ENCODE measurements around the gene FLT3. TPM values are rescaled to one million over a fixed set of nuclear protein-coding genes. Genes with fewer than 3 reads are reported as not detected.

Gene FLT3
- polyA plus RNA-seq, 1 of the 3 experiments (the other 2 are of a cell fraction): not detected

- no peak overlapping the region for H3K27ac ChIP-seq (ENCODE audit: low read depth in 2 of 2, low read length in 1 of 2)
- H3K79me2 ChIP-seq (ENCODE audit: insufficient read depth): no peaks in the 10 kb centered on the region
- H3K27me3 ChIP-seq (ENCODE audit: insufficient read depth): peaks cover 33% of the 10 kb centered on the region
- no peak overlapping the region for H3K4me2 ChIP-seq
- H3K36me3 ChIP-seq (replicated peaks in 1 of 2; ENCODE audit: control insufficient read depth in 1 of 2, insufficient read depth in 2 of 2, low read length in 1 of 2): no peaks in the 10 kb centered on the region
- ChIA-PET CTCF (interaction anchor here (1.4 kb wide), 1 partner anchor 16 kb away, joined by 5 read pairs; no protein-coding TSS in a partner anchor), POLR2A (no interaction called here)
- H3K9me2 ChIP-seq: no peaks in the 10 kb centered on the region
- H3K9me3 ChIP-seq: no peaks in the 10 kb centered on the region
- no peaks in the 10 kb centered on the region for H4K20me1 ChIP-seq (ENCODE audit: insufficient read depth)
- TF ChIP-seq POLR2AphosphoS5 (IDR thresholded peaks at IDR 0.05; ENCODE audit: low read depth, low read length): no peak
- TF ChIP-seq GABPA (IDR thresholded peaks at IDR 0.05; ENCODE audit: low read depth): no peak
- no peak for TF ChIP-seq IRF3 (IDR thresholded peaks at IDR 0.05; ENCODE audit: low read depth, low read length)
- no peak for TF ChIP-seq MXI1 (IDR thresholded peaks at IDR 0.05; ENCODE audit: low read depth, low read length)
- no peak for TF ChIP-seq GATA2 (CRISPR knock-in tag; IDR thresholded peaks at IDR 0.05)
- no peak overlapping the region for H2AFZ ChIP-seq (ENCODE audit: low read depth)
- peaks cover 5% of the 10 kb centered on the region for H3F3A ChIP-seq (replicated peaks; ENCODE audit: insufficient read depth)
- H3K4me3 ChIP-seq (ENCODE audit: low read depth in 2 of 2, low read length in 1 of 2): no peak overlapping the region
- WGBS (ENCODE audit: low lambda C conversion rate): 11% methylated on average over 5 of the region's 5 CpGs
- H3K4me1 ChIP-seq (ENCODE audit: control insufficient read depth in 1 of 2, insufficient read depth in 2 of 2, low read depth in 1 of 2, low read length in 1 of 2): no peaks in the 10 kb centered on the region
- H3K9ac ChIP-seq: no peak overlapping the region
- DNase-seq: no peak
Observed at GRCh38 chr13:28000567-28000966, 99.8 kb downstream of the FLT3 start.

GRCh38 chr13:27997904-27998522, 102.4 kb downstream of the FLT3 start:
- 53% methylated on average over 7 of the region's 7 CpGs for WGBS (ENCODE audit: low lambda C conversion rate)
- CTCF ChIA-PET: interaction anchor here (0.7 to 2.9 kb wide), 7 partner anchors 13 to 637 kb away, joined by 3 to 16 read pairs (median 5); no protein-coding TSS in a partner anchor
- TF ChIP-seq CTCF (IDR thresholded peaks at IDR 0.05): peak; percentile 54
- TF ChIP-seq RFX5 (IDR thresholded peaks at IDR 0.05; ENCODE audit: low read length): no peak
- TF ChIP-seq RAD21 (IDR thresholded peaks at IDR 0.05; ENCODE audit: low read length): peak; percentile 44

More at GRCh38 chr13:27997904-27998522, 102.4 kb downstream of the FLT3 start:
- Histone ChIP-seq H2AFZ (ENCODE audit: low read depth) (no peak overlapping the region), H3K27me3 (ENCODE audit: insufficient read depth) (peaks cover 33% of the 10 kb centered on the region), H4K20me1 (ENCODE audit: insufficient read depth) (no peaks in the 10 kb centered on the region), H3K9me3 (no peaks in the 10 kb centered on the region), H3K36me3 (replicated peaks in 1 of 2; ENCODE audit: control insufficient read depth in 1 of 2, insufficient read depth in 2 of 2, low read length in 1 of 2) (no peaks in the 10 kb centered on the region), H3K79me2 (ENCODE audit: insufficient read depth) (no peaks in the 10 kb centered on the region), H3K9ac (no peak overlapping the region), H3K9me2 (no peaks in the 10 kb centered on the region), H3K4me3 (ENCODE audit: low read depth in 2 of 2, low read length in 1 of 2) (no peak overlapping the region), H3F3A (replicated peaks; ENCODE audit: insufficient read depth) (peaks cover 5% of the 10 kb centered on the region), H3K4me2 (no peak overlapping the region), H3K4me1 (ENCODE audit: control insufficient read depth in 1 of 2, insufficient read depth in 2 of 2, low read depth in 1 of 2, low read length in 1 of 2) (no peaks in the 10 kb centered on the region), H3K27ac (ENCODE audit: low read depth in 2 of 2, low read length in 1 of 2) (no peak overlapping the region)
- no peak for DNase-seq
- POLR2A ChIA-PET: no interaction called here
